Activated naive CD8-positive, alpha-beta T cell treated with anti-CD3 and anti-CD28 coated beads, Interleukin-2, amount 50 U/mL, for 16 hours (primary cell): ENCODE results near the gene PRKCE.

Experiments
- DNase-seq: peaks from one replicate; pipeline ENCODE4 v3.0.0-alpha.2; 2020; ENCODE audit warnings: low read depth, low spot score

Gene PRKCE

DNA sequence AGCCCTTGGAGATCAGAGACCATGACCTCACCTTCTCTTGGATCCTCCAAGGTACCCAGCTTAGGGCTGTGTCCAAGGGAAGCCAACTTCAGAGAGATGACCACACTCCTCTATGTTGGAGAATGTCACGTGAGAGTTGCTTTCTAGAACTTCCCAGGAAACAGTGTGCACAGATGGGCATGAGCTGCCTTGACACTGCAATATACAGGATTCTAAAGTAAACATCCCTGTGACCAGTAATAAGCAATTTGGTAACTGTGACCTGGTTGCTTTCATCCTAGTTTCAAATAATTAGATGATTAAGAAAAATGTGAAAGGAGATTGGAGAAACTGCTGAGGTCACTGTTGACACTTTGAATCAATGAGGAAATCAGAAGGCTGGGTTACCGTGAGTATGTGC, 464.7 kb downstream of the PRKCE start:
- no peak for DNase-seq

DNA sequence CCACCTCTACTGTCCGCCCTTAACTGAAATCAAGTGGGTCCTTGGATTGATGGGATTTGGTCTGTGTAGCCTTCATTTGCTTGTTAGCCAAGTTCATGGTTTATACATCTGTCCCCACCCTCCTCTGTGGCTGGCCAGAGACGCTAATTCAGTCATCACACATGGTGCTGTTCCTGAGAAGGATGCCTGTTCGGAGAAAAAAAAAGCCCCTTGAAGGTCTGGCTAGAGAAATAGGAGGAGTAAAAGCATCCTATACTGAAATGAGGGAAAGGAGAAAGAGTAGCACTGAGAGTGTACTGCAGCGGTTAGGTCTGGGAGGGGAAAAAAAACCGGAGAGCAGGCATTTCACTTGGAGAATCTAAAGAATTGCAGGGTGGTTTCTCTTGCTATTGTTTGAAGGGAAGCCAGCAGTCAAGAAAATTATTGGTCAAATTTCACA, 465.1 kb downstream of the PRKCE start:
- DNase-seq: no peak

DNA sequence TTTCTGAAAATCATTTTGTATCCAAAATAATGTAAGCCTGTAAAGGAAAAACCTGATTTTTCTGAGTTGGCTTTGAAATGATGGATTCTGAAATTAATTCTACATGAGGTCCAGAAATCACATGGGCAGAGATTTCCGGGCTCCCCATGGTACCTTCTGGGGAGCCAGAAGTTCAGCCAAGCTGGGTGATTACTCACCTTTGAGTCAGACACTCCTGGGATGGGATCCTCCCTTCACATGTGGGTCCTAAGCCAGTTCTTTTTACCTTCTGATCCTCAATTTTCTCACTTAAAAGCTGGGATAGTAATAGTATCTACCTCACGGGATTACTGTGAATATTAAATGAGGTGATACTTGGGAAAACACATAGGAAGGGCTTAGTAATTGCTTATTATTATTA, 465.9 kb downstream of the PRKCE start:
- DNase-seq: no peak

- DNase-seq: no peak
Observed at GRCh38 chr2:46117994-46118393, 466.5 kb downstream of the PRKCE start.

DNA sequence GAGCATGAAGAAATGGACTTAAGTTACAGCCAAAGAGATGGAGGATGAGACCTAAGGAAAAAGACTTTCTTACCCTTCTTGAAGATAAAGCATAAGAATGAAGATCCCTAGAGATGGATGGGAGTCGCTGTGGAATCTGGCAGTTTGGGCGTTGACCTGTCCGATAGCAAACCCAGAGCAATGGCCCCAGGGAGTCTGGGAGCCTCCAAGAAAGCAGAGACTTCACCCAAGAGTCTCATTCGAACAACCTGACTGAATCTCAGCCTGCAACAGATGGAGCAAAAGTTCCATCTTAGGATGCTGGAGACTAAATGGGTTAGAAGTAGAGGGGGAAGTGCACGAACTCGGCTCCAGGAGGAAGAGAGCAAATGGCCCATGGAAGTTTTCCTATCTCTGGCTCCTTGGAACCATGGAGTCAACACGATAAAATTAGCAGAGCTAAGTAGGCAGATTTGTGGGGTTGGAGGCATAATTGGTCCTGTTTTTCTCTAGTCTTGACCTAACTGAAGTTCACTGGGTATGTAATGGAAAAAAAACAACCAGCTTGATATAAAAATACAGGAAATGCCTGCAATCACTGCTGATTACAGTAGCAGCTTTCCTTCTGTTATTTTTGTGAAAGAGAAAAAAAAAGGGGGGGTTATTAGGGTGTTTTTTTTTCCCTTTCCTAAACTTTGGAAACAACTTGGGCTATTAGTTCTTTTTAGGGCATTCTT, 467.3 kb downstream of the PRKCE start:
- DNase-seq: no peak

DNA sequence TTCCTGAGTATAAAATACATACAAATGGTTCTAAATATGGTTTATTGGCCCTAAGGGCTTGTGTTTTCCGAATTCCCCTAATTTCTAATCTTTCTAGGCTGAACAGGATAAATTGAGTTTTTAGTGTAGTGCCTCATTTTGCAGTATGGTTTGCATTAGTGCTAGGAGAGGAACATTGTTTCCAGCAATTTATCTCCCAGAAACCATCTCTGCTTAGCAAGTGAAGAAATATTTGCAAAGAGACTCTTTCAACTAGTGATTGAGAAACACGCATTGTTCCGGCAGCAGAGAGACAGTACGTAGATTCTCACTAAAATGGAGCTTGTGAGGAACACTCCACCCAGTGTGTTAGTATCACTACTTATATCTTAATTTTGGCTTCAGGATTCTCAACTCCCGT, 468.0 kb downstream of the PRKCE start:
- DNase-seq: no peak

DNA sequence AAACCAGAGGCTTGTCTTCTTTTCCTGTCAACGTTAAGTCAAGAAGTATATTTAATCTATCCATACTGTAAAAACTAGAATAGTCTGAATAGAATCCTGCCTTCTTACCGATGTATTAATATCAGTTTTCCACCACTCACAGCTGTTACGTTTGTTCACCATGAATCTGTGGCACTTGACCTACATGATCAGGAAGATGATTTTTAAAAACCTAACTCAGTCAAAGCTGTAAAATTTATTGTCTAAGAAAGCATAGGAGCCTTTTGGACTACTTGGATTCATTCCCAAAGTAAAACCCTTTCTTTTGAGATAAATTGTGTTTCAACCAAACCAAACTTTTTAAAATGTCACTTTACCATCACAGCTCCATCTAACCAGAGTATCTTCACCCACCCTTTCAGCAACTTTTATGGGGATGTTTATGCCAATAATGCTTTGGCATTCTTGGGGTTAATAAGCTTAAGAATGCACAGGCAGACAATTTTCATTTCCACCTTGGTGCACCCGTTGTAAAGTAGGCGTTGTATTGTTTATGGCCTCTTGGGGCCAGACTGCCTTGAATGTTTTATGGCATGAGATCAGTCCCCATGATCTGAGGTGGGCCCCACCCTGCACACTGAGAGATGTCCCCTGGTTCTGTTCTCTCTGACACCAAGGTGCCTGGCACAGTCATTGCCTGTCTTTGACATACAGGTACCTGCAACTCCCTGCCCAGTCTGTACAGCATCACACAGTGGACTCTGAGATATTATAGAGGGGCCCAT, 469.5 kb downstream of the PRKCE start:
- DNase-seq: no peak

GRCh38 chr2:46122318-46122976, 471.0 kb downstream of the PRKCE start:
- no peak for DNase-seq

- no peak for DNase-seq
Observed at GRCh38 chr2:46123013-46123412, 471.5 kb downstream of the PRKCE start.

DNA sequence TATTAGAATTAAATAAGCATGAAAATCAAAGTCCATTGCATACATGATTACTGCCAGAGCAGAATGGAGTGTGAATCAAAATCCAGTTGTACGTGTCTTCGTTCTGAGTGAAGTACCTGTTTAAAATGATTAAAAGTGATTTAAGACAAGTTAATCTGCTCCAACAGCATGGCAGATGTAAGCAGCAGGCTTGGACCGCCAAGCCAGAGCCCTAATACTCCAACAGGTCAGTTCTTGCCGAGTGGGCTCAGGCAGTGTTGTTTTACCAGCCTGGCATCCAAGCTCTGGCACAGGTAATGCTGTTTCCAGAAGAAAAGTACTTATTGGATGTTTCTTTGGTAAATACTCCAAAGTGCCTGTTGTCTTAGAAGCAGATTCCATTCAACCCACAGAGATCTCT, 474.3 kb downstream of the PRKCE start:
- DNase-seq: no peak

DNA sequence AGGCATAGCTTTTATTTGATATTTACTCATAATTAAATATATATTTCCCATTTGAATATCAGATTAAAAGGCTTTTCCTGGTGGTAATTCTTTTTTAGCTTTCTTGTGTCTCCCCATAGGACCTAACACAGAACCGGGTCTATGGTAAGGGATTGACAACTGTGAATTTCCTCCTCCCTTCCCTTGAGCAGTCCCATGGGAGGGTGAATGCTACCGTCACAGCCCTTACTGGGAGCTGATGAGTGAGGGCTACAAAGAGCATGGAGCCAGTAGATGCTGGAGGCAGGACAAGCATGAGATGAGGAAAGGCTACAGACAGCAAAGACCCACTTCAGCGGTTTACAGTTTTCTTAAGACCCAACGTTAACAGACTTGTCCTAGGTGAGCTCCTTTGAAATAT, 475.1 kb downstream of the PRKCE start:
- DNase-seq: no peak

- DNase-seq: no peak
Observed at GRCh38 chr2:46127176-46127575, 475.7 kb downstream of the PRKCE start.

DNA sequence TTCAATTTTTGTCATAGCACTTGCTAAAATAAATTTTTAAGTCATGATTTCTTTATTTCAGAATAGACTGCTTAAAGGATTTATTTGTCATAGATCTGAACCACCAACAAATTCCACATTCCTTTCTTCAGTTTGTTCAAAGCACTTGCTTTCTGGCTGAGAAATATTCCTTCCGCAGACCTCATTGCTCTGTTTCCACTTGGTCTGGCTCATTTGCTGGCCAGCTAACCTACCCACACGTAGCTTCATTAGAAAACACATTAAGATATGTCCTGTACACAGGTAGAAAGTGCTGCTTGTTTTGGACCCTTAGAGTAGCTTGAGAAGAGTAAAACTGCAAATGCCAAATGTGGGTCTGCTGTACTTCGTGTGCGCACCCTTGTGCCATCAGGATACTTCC, 479.0 kb downstream of the PRKCE start:
- no peak for DNase-seq

- DNase-seq: no peak
Observed at GRCh38 chr2:46132996-46133395, 481.5 kb downstream of the PRKCE start.

DNA sequence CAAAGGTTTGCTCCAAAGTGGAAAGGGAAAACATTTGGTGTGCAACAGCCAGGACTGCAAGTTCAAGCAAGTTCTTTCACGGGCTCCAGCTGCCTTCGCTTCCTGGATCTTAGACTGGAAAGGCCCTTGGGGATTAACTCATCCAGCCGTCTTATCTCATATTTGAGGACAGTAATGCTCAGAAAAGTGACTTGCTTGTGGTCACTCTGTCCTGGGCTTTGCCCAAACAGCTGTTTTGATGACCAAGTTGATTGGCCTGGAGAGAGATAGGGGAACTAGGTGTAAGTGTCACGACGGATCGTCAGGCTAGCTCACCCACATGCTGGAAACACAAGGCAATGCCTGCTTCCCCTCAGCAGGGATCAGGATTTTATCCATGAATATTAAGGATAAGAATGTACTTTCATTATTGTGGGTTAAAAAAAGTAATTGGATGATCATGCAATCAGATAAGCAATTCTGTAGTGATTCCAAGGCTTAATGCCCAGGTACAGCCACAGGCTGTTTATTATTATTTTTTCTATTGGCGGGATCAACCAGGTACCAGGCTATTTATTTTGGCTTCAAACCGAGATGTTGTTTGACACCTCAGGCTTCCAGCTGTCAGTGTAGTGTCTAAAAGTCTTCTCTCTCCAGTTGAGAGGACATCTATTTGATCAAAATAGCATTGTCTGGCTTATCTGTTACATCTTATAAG, 483.2 kb downstream of the PRKCE start:
- DNase-seq: no peak

DNA sequence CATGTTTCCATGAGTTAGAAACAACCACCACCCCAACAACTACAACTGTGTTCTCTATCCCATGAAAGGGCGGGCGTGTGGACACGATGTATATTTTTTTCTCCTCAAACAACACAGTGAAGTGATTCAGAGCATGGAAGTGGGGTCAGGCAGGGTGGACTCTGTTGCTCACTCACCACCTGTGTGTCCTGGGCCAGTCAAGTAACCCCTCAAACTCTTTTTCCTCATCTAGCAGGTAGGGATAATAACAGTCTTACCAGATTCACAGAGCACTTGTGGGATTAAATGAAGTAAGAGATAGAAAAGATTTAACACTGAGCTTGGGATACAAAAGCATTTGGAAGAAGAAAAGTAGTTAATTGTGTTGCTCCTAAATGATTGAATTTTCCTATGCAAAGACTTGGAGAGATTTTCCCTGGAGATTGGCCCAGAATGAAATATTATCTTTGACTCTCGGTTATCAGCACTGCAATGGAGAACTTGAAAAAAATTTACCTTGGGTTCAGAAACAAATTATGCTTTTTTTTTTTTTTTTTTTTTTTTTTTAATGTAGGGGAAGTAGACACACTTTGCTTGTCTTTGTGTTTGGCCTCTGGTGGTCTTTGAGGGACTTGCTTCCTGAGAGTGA, 483.9 kb downstream of the PRKCE start:
- no peak for DNase-seq

GRCh38 chr2:46135958-46136357, 484.5 kb downstream of the PRKCE start:
- no peak for DNase-seq

DNA sequence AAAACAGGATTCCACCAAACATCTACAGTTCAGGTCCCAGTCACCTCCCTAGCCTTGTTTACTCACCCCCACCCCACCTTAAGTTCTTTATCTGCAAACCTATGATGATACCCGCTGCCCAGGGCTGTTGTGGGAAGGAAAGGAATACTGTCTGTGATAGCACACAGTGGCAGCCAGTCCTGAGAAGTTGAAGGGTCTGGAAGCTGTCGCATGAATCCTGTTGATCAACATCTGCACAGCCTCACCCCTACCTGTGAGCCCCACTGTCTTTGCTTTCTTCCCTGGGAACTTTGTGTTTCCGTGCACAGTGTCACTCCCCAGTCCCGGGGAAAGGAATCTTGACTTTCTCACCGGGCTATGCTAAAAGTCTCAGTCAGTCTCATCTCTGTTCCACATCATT, 485.0 kb downstream of the PRKCE start:
- DNase-seq: no peak

GRCh38 chr2:46136953-46137352, 485.5 kb downstream of the PRKCE start:
- DNase-seq: no peak

DNA sequence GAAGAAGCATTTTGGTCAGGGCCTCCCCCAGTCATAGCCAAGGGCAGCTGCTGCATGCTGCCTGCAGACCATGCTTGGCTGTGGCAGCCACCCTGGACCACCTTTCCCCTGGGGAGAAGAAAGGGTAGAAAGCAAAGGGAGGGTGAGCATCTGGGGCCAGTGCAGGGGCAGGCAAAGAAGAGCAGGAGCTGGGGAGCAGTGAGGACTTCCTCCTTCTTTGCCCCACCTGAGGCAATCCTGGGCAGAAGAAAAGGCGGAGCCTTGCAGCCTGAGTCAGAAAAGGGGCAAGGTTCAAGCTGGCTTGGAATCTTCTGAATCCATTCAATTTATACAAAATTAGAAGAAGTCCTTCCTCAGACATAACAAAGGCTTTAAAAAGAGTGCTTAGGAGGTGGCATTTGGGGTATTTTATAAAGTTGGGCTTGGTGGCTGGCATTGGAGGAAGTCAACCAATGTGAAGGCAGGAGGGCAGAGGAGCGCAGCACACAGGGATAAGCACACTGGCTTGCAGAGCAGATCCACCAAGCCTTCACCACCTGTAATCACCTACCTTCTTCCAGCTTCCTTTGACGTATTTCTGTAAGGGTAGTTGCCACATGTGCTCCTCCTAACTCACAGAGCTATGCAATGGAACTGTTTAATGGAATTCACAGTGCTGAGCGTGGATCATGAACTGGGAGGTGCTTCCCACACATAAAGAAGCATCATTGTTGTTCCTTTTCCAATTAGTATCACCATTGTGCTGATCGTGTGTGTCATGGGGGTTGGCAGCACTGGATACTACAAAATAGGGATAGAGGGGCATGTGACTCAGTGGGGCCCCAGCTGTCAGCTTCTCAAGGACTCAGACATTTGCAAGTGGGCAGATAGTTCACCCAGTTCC, 491.3 kb downstream of the PRKCE start:
- DNase-seq: no peak
